GM23338 (cell line): ENCODE results near the gene TRAF7.
"Not testable (repeated sequence)": the region's sequence is repeated elsewhere in the genome, so short reads cannot be mapped to it uniquely, and the experiment has no call there.

Experiments used
- CTCF ChIP-seq, 2 experiments: fragments of 200-600 bp in 1 of 2; sonication (generic) in 1 of 2; conservative IDR thresholded peaks; 2 replicates each; pipeline versions ENCODE4 v1.5.1 to v1.6.1; 2016 to 2017; ENCODE audit warnings: antibody characterized with exemption in 2 of 2, low read depth in 2 of 2, mild to moderate bottlenecking in 2 of 2, moderate library complexity in 1 of 2
- JUNB ChIP-seq: IDR thresholded peaks from one replicate; pipeline ENCODE4 v1.6.1; 2016; ENCODE audit warnings: antibody characterized with exemption; ENCODE audit not compliant: unreplicated experiment
- POLR2AphosphoS5 ChIP-seq: IDR thresholded peaks from 2 replicates; pipeline ENCODE4 v1.6.1; 2016; ENCODE audit warnings: antibody characterized with exemption, low read depth
- TF ChIP-seq, protein P1 (sequence below): IDR thresholded peaks from one replicate; pipeline ENCODE4 v1.6.1; 2018; ENCODE audit warnings: antibody characterized with exemption; ENCODE audit not compliant: unreplicated experiment

GRCh38 chr16:2129890-2130447 is 25.6 kb upstream of the TRAF7 start:
- TF ChIP-seq CTCF (conservative IDR thresholded peaks at IDR 0.05; ENCODE audit: low read depth in 2 of 2); POLR2AphosphoS5; JUNB: not testable (repeated sequence)
- TF ChIP-seq, protein P1, sequence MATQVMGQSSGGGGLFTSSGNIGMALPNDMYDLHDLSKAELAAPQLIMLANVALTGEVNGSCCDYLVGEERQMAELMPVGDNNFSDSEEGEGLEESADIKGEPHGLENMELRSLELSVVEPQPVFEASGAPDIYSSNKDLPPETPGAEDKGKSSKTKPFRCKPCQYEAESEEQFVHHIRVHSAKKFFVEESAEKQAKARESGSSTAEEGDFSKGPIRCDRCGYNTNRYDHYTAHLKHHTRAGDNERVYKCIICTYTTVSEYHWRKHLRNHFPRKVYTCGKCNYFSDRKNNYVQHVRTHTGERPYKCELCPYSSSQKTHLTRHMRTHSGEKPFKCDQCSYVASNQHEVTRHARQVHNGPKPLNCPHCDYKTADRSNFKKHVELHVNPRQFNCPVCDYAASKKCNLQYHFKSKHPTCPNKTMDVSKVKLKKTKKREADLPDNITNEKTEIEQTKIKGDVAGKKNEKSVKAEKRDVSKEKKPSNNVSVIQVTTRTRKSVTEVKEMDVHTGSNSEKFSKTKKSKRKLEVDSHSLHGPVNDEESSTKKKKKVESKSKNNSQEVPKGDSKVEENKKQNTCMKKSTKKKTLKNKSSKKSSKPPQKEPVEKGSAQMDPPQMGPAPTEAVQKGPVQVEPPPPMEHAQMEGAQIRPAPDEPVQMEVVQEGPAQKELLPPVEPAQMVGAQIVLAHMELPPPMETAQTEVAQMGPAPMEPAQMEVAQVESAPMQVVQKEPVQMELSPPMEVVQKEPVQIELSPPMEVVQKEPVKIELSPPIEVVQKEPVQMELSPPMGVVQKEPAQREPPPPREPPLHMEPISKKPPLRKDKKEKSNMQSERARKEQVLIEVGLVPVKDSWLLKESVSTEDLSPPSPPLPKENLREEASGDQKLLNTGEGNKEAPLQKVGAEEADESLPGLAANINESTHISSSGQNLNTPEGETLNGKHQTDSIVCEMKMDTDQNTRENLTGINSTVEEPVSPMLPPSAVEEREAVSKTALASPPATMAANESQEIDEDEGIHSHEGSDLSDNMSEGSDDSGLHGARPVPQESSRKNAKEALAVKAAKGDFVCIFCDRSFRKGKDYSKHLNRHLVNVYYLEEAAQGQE: not testable (repeated sequence)
